PFSK-1 (cell line): ENCODE data around the gene FFAR2.

ENCODE experiments used
- POLR2AphosphoS5 ChIP-seq: IDR thresholded peaks from 2 replicates; pipeline ENCODE4 v1.6.1; 2012; ENCODE audit warnings: low read depth, mild to moderate bottlenecking, control low read depth, low read length, moderate library complexity
- REST ChIP-seq, 2 experiments: IDR thresholded peaks; 2 replicates each; pipeline versions ENCODE4 v1.6.1 to v1.8.0; 2011 to 2012; ENCODE audit warnings: low read depth in 2 of 2, low read length in 2 of 2, control low read depth in 1 of 2, inconsistent platforms in 1 of 2, mild to moderate bottlenecking in 1 of 2, moderate library complexity in 1 of 2; ENCODE audit not compliant: insufficient read depth in 1 of 2
- SIN3A ChIP-seq: IDR thresholded peaks from 2 replicates; pipeline ENCODE4 v1.6.1; 2012; ENCODE audit warnings: mild to moderate bottlenecking, low read length, moderate library complexity, borderline replicate concordance; ENCODE audit not compliant: insufficient read depth
- TAF1 ChIP-seq: IDR thresholded peaks from 2 replicates; pipeline ENCODE4 v1.6.1; 2012; ENCODE audit warnings: low read length, control low read depth, borderline replicate concordance; ENCODE audit not compliant: insufficient read depth

- TF ChIP-seq TAF1 = no peak
- TF ChIP-seq POLR2AphosphoS5 = no peak
- TF ChIP-seq REST (IDR thresholded peaks at IDR 0.05; ENCODE audit: insufficient read depth in 1 of 2, low read depth in 2 of 2, low read length in 2 of 2) = no peak
- no peak for TF ChIP-seq SIN3A
Observed at GRCh38 chr19:35410487-35410886, 37.6 kb upstream of the FFAR2 start.
